Activated B cell treated with CpG ODN at 0.5 μM for 24 hours (primary cell): ENCODE data around the gene SORBS1. TPM values are rescaled to one million over a fixed set of nuclear protein-coding genes. Genes with fewer than 3 reads are reported as not detected.

Experiments
- ATAC-seq: fragments of 200-7000 bp; cut with Tn5 transposase; one replicate; pipeline ENCODE4 v1.10.0; 2021; ENCODE audit warnings: low read depth, mild to moderate bottlenecking, moderate library complexity
- CTCF ChIA-PET: fragments of 350-600 bp; sonication (Branson Sonifier 250); formaldehyde crosslinking; loops from one replicate; lab custom pipeline; 2021; ENCODE audit warnings: antibody characterized with exemption; lab: Charles Lee
- POLR2A ChIA-PET: fragments of 350-600 bp; sonication (Branson Sonifier 250); formaldehyde crosslinking; loops from one replicate; lab custom pipeline; 2021; ENCODE audit warnings: antibody characterized with exemption; lab: Charles Lee
- DNase-seq: peaks from one replicate; pipeline ENCODE4 v3.0.0; 2022
- H3K27ac Mint-ChIP-seq: one replicate; pipeline ENCODE4 v1.8.0; 2020; ENCODE audit warnings: mixed read lengths
- H3K27me3 Mint-ChIP-seq: one replicate; pipeline ENCODE4 v1.8.0; 2021; ENCODE audit warnings: mixed read lengths
- H3K36me3 Mint-ChIP-seq: one replicate; pipeline ENCODE4 v1.8.0; 2021; ENCODE audit warnings: low read depth, mixed read lengths
- H3K4me1 Mint-ChIP-seq: one replicate; pipeline ENCODE4 v1.8.0; 2021; ENCODE audit warnings: mixed read lengths
- H3K4me3 Mint-ChIP-seq: one replicate; pipeline ENCODE4 v1.8.0; 2020; ENCODE audit warnings: mild to moderate bottlenecking, mixed read lengths
- H3K9me3 Mint-ChIP-seq: one replicate; pipeline ENCODE4 v1.8.0; 2020; ENCODE audit warnings: mixed read lengths
- CTCF ChIP-seq: fragments of 200-600 bp; IDR thresholded peaks from one replicate; pipeline ENCODE4 v1.8.0; 2022; ENCODE audit warnings: antibody characterized with exemption, mild to moderate bottlenecking
- intact Hi-C: fragments of 100-400 bp; cut with micrococcal nuclease; formaldehyde crosslinking; loops from one replicate; pipeline ENCODE4 v1.15.1; 2024
- total RNA-seq: library from RNA; stranded (reverse); gene quantifications from 2 replicates; pipeline ENCODE4 v1.2.3, GENCODE V29; 2022

The SORBS1 gene
- total RNA-seq, 1 donor from 2014 or later: 0.42 TPM

- no peaks in the 10 kb centered on the region for H3K4me1 Mint-ChIP-seq
- intact Hi-C loops: no loop called here
- ATAC-seq: no peak
- ChIA-PET POLR2A (no interaction called here), CTCF (no interaction called here)
- H3K27me3 Mint-ChIP-seq: peaks cover 3% of the 10 kb centered on the region
- H3K9me3 Mint-ChIP-seq: no peaks in the 10 kb centered on the region
- DNase-seq: no peak
- H3K27ac Mint-ChIP-seq: no peak overlapping the region
- TF ChIP-seq CTCF: no peak
- no peak overlapping the region for H3K4me3 Mint-ChIP-seq
- H3K36me3 Mint-ChIP-seq: no peaks in the 10 kb centered on the region
These were observed 85.2 kb downstream of the SORBS1 start for GRCh38 chr10:95475827-95476468.

GRCh38 chr10:95475003-95475383 lies 86.2 kb downstream of the SORBS1 start:
- no peak overlapping the region for H3K4me3 Mint-ChIP-seq
- DNase-seq: no peak
- no peak overlapping the region for H3K27ac Mint-ChIP-seq
- ChIA-PET CTCF (no interaction called here), POLR2A (no interaction called here)
- H3K9me3 Mint-ChIP-seq: no peaks in the 10 kb centered on the region
- no peaks in the 10 kb centered on the region for H3K36me3 Mint-ChIP-seq
- TF ChIP-seq CTCF: no peak
- peaks cover 3% of the 10 kb centered on the region for H3K27me3 Mint-ChIP-seq
- intact Hi-C loops: no loop called here
- ATAC-seq: no peak
- H3K4me1 Mint-ChIP-seq: no peaks in the 10 kb centered on the region

- TF ChIP-seq CTCF: no peak
- ATAC-seq: no peak
- no peak for DNase-seq
- ChIA-PET CTCF (no interaction called here), POLR2A (no interaction called here)
- no peak overlapping the region for H3K27ac Mint-ChIP-seq
- H3K9me3 Mint-ChIP-seq: no peaks in the 10 kb centered on the region
- no peaks in the 10 kb centered on the region for H3K4me1 Mint-ChIP-seq
- intact Hi-C loops: no loop called here
- peaks cover 3% of the 10 kb centered on the region for H3K27me3 Mint-ChIP-seq
- H3K36me3 Mint-ChIP-seq: no peaks in the 10 kb centered on the region
- H3K4me3 Mint-ChIP-seq: no peak overlapping the region
These were observed 86.8 kb downstream of the SORBS1 start for GRCh38 chr10:95474228-95475002.

GRCh38 chr10:95472304-95473088 lies 88.7 kb downstream of the SORBS1 start:
- Mint-ChIP-seq H3K4me1 (no peaks in the 10 kb centered on the region), H3K4me3 (no peak overlapping the region), H3K27ac (no peak overlapping the region), H3K36me3 (no peaks in the 10 kb centered on the region), H3K9me3 (no peaks in the 10 kb centered on the region), H3K27me3 (peaks cover 14% of the 10 kb centered on the region)
- TF ChIP-seq CTCF: no peak
- CTCF ChIA-PET: interaction anchor here (1.0 kb wide), 1 partner anchor 42 kb away, joined by 3 read pairs; no protein-coding TSS in a partner anchor
- ATAC-seq (no peak), DNase-seq (no peak)
- POLR2A ChIA-PET: no interaction called here
- intact Hi-C loops: no loop called here

GRCh38 chr10:95469676-95470075 lies 91.5 kb downstream of the SORBS1 start:
- H3K36me3 Mint-ChIP-seq: no peaks in the 10 kb centered on the region
- H3K4me1 Mint-ChIP-seq: no peaks in the 10 kb centered on the region
- ATAC-seq (no peak), DNase-seq (no peak)
- peaks cover 15% of the 10 kb centered on the region for H3K27me3 Mint-ChIP-seq
- ChIA-PET POLR2A (no interaction called here), CTCF (no interaction called here)
- no peak for TF ChIP-seq CTCF
- no peak overlapping the region for H3K4me3 Mint-ChIP-seq
- H3K27ac Mint-ChIP-seq: no peak overlapping the region
- intact Hi-C loops: no loop called here
- no peaks in the 10 kb centered on the region for H3K9me3 Mint-ChIP-seq
